ENCODE measurements around the gene POGZ.
A peak's percentile ranks its signal among the peaks of the same experiment; 100 is the strongest.

Gene POGZ, protein sequence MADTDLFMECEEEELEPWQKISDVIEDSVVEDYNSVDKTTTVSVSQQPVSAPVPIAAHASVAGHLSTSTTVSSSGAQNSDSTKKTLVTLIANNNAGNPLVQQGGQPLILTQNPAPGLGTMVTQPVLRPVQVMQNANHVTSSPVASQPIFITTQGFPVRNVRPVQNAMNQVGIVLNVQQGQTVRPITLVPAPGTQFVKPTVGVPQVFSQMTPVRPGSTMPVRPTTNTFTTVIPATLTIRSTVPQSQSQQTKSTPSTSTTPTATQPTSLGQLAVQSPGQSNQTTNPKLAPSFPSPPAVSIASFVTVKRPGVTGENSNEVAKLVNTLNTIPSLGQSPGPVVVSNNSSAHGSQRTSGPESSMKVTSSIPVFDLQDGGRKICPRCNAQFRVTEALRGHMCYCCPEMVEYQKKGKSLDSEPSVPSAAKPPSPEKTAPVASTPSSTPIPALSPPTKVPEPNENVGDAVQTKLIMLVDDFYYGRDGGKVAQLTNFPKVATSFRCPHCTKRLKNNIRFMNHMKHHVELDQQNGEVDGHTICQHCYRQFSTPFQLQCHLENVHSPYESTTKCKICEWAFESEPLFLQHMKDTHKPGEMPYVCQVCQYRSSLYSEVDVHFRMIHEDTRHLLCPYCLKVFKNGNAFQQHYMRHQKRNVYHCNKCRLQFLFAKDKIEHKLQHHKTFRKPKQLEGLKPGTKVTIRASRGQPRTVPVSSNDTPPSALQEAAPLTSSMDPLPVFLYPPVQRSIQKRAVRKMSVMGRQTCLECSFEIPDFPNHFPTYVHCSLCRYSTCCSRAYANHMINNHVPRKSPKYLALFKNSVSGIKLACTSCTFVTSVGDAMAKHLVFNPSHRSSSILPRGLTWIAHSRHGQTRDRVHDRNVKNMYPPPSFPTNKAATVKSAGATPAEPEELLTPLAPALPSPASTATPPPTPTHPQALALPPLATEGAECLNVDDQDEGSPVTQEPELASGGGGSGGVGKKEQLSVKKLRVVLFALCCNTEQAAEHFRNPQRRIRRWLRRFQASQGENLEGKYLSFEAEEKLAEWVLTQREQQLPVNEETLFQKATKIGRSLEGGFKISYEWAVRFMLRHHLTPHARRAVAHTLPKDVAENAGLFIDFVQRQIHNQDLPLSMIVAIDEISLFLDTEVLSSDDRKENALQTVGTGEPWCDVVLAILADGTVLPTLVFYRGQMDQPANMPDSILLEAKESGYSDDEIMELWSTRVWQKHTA (N-terminal part only)

GRCh38 chr1:151459331-151460046 is at the start of gene POGZ:
Gene POGZ (minus strand): TSS chr1:151459494. CDS start chr1:151442204, 17,290 bp downstream.
- DNase-seq: peak; percentile 95

- DNase-seq: no peak
Measured at GRCh38 chr1:151508833-151509232, 49.5 kb upstream of the POGZ start.

DNA sequence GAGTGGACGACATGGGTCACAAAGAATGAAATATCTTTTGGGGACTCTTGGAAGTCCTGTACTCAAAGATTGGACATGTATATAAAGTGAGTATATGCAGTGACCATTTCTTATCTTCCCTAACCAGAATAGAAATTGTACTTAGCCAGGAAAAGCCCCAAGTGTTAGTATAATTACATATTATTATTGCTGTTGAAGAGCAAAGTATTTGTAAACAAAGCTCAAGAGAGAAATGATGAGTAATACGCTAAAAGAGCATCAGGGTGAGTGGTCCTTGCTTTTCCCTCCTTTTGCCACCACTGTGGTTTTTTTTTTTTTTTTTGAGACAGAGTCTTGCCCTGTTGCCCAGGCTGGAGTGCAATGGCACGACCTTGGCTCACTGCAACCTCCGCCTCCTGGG is 45.5 kb upstream of the POGZ start:
- no peak for DNase-seq

DNA sequence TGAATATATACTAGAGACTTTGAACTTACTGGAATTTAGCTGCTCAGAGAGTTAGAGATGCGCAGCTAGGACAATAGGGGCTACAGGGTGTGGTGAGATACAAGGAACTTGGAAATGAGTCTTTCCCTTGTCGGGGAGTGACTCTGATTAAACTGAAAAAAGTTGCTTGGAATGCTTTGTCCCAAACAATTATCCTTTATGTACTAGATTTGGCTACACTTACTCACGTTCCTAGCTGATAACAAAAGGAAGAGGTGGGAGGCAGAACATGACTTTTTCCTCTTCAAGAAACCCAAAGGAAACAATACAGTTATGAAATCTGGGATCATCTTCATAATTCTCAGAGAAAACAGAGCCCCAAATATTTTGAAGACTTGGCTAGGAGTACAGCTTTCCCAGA is 45.0 kb upstream of the POGZ start:
- DNase-seq: no peak

DNA sequence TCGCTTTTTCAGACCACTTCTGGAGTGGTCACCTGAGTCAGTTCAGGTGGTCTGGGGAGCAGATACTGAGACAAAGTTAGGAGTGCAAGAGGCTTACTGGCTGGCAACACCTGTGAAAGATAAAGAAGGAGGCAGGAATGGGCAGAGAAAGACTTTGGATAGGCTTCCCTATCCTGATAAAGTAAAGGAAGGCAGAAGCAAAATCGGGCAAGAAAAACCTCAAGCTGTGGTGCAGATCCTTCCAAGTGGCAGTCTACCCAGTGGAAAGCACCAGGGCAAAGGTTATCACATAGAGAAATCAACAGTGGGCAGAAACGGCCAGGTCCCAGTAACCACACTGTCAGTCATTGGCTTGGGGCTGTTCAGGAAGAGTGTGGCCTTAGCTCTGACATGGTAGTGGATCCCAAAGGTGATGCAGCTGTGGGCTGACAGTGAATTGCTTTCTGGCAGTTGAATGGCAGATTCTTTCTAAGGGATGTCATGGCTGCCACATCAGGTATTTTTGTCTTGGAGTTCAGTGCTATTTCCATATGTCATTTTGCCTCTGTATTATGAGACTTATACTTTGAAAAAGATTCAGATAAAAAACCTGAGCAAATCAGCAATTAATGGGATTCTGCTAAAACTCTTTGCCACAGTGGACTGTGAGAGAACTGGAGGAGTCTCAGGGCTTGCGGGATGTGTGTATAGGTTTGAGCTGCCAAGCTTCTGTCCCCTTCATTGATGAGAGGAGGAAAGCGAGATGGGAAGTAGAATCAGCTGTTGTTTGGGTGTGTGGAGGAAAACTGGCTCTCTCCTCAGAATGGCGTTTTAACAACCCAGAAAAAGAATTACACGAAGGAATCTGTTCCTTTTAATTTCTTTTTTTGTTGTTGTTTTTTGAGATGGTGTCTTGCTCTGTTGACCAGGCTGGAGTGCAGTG is 43.8 kb upstream of the POGZ start:
- DNase-seq: no peak

DNA sequence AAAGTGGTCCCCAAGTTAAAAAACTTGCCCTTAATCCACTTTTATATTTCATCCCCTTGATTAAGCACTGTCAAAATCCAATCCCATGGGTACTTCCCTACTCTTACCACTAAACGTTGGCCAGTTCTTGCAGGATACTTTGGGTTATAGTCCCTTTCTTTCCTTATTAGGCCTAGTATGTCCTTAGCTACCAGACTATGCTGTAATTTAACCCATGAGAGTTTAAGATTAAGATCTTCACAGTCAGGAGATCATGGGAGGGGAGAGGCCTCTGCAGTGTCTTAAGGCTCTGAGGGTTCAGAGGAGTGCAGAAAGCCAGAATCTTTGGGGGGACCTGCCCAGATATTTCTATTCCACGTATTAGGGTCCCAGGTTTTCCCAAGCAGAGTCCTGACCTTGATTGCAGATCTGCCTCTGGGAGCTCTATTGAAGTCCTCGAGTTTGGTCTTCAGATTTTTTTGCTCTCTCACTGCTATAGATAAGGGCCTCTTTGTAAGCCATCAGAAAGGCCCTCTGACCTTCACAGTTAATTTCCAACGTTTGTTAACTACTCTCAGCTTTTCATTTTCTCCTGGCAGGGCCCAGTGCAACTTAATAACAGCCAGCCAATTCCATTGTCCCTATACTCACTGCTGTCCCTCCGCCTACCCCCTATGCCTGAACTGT is 42.9 kb upstream of the POGZ start:
- no peak for DNase-seq

- DNase-seq: no peak
Measured at GRCh38 chr1:151501474-151501873, 42.2 kb upstream of the POGZ start.

GRCh38 chr1:151499930-151500329 is 40.6 kb upstream of the POGZ start:
- DNase-seq: no peak

GRCh38 chr1:151499365-151499764 is 40.1 kb upstream of the POGZ start:
- no peak for DNase-seq

DNA sequence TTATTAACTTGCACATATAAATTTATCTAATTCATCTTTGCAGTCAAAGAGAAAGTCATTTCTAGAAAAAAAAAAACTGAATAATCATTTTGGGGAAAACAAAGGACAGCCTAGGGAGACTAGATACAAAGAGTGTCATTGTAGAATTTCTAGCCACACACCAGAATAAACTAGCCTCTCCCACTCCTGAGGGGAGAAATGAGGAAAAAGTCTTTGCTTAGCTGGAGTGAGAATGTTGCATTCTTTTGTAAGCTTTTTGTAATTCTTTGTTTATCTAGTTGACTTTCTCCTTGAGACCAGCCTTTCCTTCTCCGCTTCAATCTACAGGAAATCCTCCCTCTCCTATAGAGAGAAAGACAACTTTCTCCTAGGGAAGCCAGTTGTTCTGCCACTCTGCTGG is 36.0 kb upstream of the POGZ start:
- DNase-seq: no peak

- no peak for DNase-seq
Measured at GRCh38 chr1:151494741-151495281, 35.5 kb upstream of the POGZ start.

DNA sequence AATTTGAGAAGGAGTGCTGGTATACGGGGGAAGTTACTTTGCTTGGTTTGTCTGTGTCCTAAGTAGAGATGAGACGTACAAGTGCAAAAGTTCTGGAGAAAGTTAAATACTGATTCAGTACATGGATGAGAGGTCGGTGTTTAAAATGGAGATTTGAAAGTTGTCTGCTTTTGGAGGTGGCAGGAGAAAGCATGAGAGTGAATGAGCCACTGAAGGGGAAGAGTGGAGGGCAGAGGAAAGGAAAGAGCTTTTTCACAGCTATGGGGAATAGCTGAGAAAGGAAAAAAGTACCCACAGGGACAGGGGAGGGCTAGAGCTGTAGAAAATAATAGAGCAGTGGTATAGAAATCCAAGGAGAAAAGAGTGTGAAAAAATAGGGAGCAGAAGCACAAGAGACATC is 33.7 kb upstream of the POGZ start:
- DNase-seq: no peak

DNA sequence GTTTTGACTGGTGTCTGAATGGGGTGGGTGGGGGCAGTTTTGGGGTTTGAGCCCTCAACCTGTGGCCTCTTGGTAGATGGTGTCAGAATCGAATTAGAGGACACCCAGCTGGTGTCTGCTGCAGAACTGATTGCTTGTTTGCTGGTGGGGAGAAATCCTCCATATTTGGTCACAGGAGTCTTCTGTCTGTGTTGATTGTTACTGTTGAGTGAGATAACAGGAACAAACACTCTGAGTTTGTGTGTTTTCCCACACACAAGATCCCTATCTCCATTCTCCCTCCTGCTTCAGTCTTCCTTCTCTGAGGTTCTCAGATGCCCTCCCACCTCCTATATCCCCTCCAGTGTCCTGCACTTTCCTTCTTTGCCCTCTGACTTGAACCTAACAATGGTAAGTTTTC is 32.8 kb upstream of the POGZ start:
- no peak for DNase-seq

GRCh38 chr1:151491641-151492040 is 32.3 kb upstream of the POGZ start:
- DNase-seq: no peak

GRCh38 chr1:151486557-151486956 is 27.3 kb upstream of the POGZ start:
- no peak for DNase-seq

DNA sequence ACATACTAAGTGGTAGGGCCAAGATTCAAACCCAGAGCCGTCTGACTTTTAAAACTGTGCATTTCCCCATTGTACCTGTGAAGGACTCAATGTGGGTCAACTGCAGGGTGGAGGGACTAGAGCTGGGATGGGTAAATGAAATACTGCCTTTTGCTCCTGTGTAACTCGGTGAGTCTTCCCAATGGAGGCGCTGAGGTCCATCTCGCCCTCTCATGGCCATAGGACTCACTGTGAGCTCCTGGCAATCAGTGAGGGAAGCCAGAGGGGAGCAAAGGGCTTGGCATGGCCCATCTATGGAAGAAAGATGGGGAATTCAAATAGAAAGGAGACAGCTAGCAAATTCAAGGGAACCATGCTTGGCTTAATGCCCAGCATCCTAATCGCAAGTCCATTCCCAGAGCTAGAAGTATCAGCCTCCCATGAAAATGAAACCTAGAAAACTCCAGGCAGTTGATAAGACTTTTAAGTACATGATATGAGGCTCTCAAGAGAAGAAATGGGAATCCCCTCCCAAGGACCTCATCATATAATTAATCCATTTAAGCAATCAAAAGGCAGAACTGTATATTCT is 26.5 kb upstream of the POGZ start:
- no peak for DNase-seq

- DNase-seq: no peak
Measured at GRCh38 chr1:151482017-151482416, 22.7 kb upstream of the POGZ start.

- DNase-seq: no peak
Measured at GRCh38 chr1:151479462-151479861, 20.2 kb upstream of the POGZ start.

DNA sequence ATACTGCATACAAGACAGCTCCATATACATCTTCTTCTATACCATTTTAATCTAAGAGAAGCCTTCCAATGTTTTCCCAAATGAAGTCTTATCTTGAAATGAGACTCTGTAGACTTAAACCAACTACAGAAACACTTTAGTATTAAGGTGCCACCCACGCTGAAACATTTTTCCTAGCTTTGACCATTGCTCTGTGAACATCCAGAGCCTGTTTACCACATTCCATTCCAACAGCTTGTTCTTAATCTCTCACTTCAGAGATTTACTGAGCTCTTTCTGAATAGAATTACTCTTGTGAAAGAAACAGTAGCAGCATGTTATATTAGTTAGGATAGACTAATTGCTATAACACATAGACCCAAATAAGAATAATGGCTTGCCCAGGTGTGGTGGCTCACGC is 19.6 kb upstream of the POGZ start:
- no peak for DNase-seq

GRCh38 chr1:151478140-151478812 is 19.0 kb upstream of the POGZ start:
- no peak for DNase-seq
